HEK293T (cell line): ENCODE data around the gene KCNE4.

Experiments used
- CTCF ChIA-PET: fragments of 350-600 bp; formaldehyde crosslinking; extraction: SDS; loops from one replicate; lab custom pipeline; 2021; ENCODE audit warnings: antibody characterized with exemption, inconsistent platforms; lab: Yijun Ruan, JAX
- POLR2A ChIA-PET: fragments of 350-600 bp; formaldehyde crosslinking; extraction: SDS; loops from one replicate; lab custom pipeline; 2020; ENCODE audit warnings: antibody characterized with exemption, inconsistent platforms; lab: Yijun Ruan, JAX
- DNase-seq: peaks from one replicate; pipeline ENCODE4 v3.0.0; 2012; ENCODE audit warnings: mixed read lengths; ENCODE audit errors: extremely low spot score
- ARNT ChIP-seq: fragments of 450-650 bp; IDR thresholded peaks from 2 replicates; pipeline ENCODE4 v1.6.1; 2017; ENCODE audit warnings: mild to moderate bottlenecking
- BHLHE40 ChIP-seq: fragments of 450-650 bp; IDR thresholded peaks from 2 replicates; pipeline ENCODE4 v1.6.1; 2016; ENCODE audit warnings: mild to moderate bottlenecking, moderate library complexity, borderline replicate concordance
- CTBP1 ChIP-seq: fragments of 450-650 bp; IDR thresholded peaks from 2 replicates; pipeline ENCODE4 v1.6.1; 2016; ENCODE audit warnings: borderline replicate concordance
- ELF4 ChIP-seq: fragments of 450-650 bp; IDR thresholded peaks from 2 replicates; pipeline ENCODE4 v1.6.1; 2017; ENCODE audit warnings: antibody characterized with exemption
- FOXA1 ChIP-seq: fragments of 450-650 bp; IDR thresholded peaks from 2 replicates; pipeline ENCODE4 v1.6.1; 2016; ENCODE audit warnings: mild to moderate bottlenecking
- FOXK2 ChIP-seq: fragments of 450-650 bp; IDR thresholded peaks from 2 replicates; pipeline ENCODE4 v1.6.1; 2016; ENCODE audit warnings: mild to moderate bottlenecking
- FOXM1 ChIP-seq: fragments of 450-650 bp; IDR thresholded peaks from 2 replicates; pipeline ENCODE4 v1.6.1; 2017; ENCODE audit warnings: mild to moderate bottlenecking, borderline replicate concordance
- HDGF ChIP-seq: fragments of 450-650 bp; IDR thresholded peaks from 2 replicates; pipeline ENCODE4 v1.6.1; 2017; ENCODE audit warnings: antibody characterized with exemption, borderline replicate concordance
- L3MBTL2 ChIP-seq: fragments of 450-650 bp; conservative IDR thresholded peaks from 2 replicates; pipeline ENCODE4 v1.6.1; 2016; ENCODE audit warnings: mild to moderate bottlenecking
- LEF1 ChIP-seq: fragments of 450-650 bp; IDR thresholded peaks from 2 replicates; pipeline ENCODE4 v1.6.1; 2017; ENCODE audit warnings: mild to moderate bottlenecking, borderline replicate concordance
- NFRKB ChIP-seq: fragments of 450-650 bp; IDR thresholded peaks from 2 replicates; pipeline ENCODE4 v1.6.1; 2016; ENCODE audit warnings: mild to moderate bottlenecking, moderate library complexity
- SP1 ChIP-seq: fragments of 450-650 bp; IDR thresholded peaks from 2 replicates; pipeline ENCODE4 v1.6.1; 2017
- SUZ12 ChIP-seq: fragments of 450-650 bp; IDR thresholded peaks from 2 replicates; pipeline ENCODE4 v1.6.1; 2016; ENCODE audit warnings: mild to moderate bottlenecking
- TARDBP ChIP-seq: fragments of 450-650 bp; IDR thresholded peaks from 2 replicates; pipeline ENCODE4 v1.6.1; 2016
- ZNF384 ChIP-seq: fragments of 450-650 bp; IDR thresholded peaks from 2 replicates; pipeline ENCODE4 v1.6.1; 2016
- TF ChIP-seq, protein P1 (sequence below): fragments of 450-650 bp; IDR thresholded peaks from 2 replicates; pipeline ENCODE4 v1.6.1; 2016

KCNE4 gene

DNA sequence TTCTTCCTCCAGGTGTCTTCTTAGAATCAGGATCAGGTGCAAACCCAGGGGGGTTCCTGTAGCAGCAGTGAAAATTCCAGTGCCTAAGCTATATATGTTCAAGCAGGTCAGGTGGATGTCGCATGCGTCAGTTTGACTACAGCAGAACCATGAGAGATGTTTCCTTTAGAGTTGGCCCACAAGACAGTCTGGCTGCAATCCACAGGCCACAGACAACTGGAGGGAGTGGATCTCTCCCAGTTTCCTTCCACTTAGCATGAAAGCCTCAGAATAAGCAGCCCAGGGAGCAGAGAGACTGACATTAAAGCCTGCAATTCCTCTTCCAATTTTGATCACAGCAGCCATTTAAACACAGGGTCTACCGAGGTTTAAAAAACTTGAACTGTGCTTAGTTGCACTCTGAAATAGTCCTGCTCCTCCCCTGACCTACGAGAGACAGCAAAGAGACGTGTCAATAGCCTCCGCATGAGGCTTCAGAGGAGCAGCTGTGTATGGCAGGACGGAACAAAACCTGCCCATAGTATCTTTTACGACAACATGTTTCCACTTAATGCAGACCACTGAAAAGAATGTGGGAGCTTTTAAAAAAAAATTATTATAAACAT lies 988 bp upstream of the KCNE4 start:
- TF ChIP-seq HDGF (no peak), ARNT (no peak), FOXA1 (no peak), TARDBP (no peak), ELF4 (no peak), SUZ12 (no peak), L3MBTL2 (no peak), BHLHE40 (no peak), FOXM1 (no peak), SP1 (no peak), CTBP1 (no peak), LEF1 (no peak), ZNF384 (no peak), FOXK2 (no peak), NFRKB (no peak)
- TF ChIP-seq, protein P1, sequence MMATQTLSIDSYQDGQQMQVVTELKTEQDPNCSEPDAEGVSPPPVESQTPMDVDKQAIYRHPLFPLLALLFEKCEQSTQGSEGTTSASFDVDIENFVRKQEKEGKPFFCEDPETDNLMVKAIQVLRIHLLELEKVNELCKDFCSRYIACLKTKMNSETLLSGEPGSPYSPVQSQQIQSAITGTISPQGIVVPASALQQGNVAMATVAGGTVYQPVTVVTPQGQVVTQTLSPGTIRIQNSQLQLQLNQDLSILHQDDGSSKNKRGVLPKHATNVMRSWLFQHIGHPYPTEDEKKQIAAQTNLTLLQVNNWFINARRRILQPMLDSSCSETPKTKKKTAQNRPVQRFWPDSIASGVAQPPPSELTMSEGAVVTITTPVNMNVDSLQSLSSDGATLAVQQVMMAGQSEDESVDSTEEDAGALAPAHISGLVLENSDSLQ = no peak
- DNase-seq = no peak
- POLR2A ChIA-PET = no interaction called here
- CTCF ChIA-PET = no interaction called here

DNA sequence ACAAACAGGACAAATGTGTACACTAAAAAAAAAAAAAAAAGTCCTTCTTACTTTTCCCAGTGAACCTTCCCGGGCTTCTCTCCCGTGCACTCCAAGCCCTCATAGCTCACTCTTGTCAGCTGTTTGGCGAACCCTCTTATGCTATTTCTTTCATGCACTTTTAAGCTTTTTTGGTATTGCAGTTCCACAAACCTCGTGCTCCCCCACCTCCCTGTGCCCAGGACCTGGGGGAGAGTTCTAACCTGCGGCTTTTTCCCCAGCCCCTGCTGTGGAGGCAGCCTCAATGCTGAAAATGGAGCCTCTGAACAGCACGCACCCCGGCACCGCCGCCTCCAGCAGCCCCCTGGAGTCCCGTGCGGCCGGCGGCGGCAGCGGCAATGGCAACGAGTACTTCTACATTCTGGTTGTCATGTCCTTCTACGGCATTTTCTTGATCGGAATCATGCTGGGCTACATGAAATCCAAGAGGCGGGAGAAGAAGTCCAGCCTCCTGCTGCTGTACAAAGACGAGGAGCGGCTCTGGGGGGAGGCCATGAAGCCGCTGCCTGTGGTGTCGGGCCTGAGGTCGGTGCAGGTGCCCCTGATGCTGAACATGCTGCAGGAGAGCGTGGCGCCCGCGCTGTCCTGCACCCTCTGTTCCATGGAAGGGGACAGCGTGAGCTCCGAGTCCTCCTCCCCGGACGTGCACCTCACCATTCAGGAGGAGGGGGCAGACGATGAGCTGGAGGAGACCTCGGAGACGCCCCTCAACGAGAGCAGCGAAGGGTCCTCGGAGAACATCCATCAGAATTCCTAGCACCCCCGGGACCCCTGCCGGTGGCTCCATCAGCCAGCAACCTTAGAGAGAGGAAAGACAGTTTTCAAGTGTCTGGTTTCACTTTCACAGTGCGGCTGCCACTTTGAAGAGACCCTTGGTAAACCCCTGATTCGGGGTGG lies 826 bp downstream of the KCNE4 start:
- CTCF ChIA-PET = no interaction called here
- no peak for TF ChIP-seq ELF4
- TF ChIP-seq LEF1 = no peak
- TF ChIP-seq SUZ12 = no peak
- no peak for TF ChIP-seq FOXK2
- TF ChIP-seq ZNF384 = no peak
- DNase-seq = no peak
- POLR2A ChIA-PET = no interaction called here

DNA sequence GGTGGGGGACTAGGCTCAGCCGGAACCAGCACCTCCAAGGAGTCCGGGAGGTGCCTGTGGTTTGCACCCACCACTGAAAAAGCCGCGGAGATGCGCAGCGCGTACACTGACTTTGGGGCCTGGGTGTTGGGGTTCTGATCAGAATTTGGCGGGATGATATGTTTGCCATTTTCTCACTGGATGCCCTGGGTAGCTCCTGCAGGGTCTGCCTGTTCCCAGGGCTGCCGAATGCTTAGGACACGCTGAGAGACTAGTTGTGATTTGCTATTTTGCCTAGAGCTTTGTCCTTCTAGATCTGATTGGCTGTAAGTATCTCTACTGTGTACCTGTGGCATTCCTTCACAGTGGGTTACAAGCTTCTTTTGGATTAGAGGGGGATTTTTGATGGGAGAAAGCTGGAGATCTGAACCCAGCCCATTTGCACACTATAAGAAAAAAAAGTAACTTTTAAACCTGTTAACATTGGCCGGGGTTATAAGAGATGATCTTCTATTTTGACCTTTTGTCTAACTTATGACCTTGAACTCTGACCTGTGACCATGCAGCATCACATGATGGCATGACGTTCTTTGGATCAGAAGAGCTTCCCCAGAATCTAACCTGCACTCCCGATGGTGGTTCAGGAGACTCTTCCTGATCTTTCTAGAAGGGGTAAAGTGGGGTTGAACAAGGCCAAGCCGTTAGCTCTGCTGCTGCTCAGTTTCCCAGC lies 1.6 kb downstream of the KCNE4 start:
- CTCF ChIA-PET = no interaction called here
- POLR2A ChIA-PET = no interaction called here

DNA sequence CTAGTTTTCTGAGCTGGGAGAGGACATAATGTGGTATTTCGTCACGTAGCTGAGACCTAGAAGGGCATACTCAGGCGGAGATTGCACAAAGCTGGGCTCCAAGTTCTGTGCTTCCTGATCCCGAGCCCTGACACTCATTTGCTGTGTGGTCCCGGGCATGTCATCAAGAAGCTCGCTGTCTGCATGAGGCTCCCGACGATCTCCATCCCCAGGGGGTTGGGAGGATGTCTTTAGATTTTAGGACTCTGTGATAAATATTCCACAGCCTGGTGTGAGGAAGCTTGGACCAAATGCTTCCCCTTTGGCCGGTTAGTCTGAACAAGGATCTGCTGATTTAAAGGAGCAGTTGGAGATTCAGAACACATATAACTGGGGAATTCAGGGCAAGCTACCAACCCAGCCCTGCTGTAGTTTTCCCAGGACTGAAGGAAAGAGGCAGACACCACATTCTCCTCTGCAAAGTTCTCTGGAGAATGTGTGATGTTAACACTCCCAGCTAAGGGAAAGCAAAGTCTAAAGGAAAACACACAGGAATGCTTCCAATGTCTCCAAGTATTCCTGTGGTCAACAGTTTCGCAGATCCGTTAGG lies 2.3 kb downstream of the KCNE4 start:
- ChIA-PET POLR2A (no interaction called here), CTCF (no interaction called here)
- TF ChIP-seq CTBP1 (no peak), HDGF (no peak)
- DNase-seq = no peak

More for the DNA sequence above, 1.6 kb downstream of the KCNE4 start:
- TF ChIP-seq SUZ12 (no peak), FOXA1 (no peak), LEF1 (no peak), TARDBP (no peak), NFRKB (no peak), FOXM1 (no peak), CTBP1 (no peak), FOXK2 (no peak), BHLHE40 (no peak), ARNT (no peak), ELF4 (no peak), ZNF384 (no peak), L3MBTL2 (no peak)
- TF ChIP-seq, protein P1 = no peak
- no peak for DNase-seq

DNA sequence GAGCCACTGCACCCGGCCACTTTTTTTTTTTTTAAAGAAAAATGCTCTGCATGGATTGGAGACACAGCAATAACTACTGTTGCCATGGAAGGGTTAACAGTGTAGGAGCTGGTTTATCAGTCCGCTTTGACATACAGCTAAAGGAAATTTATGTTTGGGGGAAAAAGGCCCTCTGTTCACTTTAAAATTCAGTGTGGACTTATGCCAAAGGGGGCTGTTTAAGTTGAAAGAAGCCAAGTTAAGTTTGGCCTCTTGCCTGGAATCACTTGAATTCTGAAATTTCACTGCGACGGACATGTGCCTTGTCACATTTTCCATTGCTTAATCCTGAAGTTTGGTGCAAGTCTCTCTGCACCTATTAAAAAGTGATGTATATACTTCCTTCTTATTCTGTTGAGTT lies 3.1 kb downstream of the KCNE4 start:
- ChIA-PET POLR2A (no interaction called here), CTCF (no interaction called here)
- TF ChIP-seq FOXM1 (no peak), FOXA1 (no peak), HDGF (no peak)
- DNase-seq = no peak

DNA sequence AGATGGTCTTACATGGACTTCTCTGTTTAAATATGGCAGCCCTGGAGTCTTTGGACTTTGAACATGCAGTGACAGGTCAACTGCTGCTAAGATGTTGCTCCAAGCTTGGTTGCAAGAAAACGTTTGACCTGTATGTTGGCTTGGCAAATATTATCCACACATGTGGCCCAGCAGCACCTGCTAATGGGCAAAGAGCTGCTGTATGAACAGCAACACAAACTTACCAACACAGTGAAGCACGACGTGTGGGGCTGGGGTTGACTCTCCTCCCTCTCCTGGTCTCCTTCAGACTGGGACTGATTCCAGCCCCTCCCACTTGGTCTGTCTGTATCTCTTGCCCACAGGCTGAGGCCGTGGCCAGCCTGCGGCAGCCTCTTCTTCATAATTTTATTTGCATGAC lies 3.8 kb downstream of the KCNE4 start:
- CTCF ChIA-PET = no interaction called here

More for the DNA sequence above, 3.8 kb downstream of the KCNE4 start:
- TF ChIP-seq ARNT (no peak), CTBP1 (no peak), LEF1 (no peak), ELF4 (no peak), FOXM1 (no peak), L3MBTL2 (no peak), TARDBP (no peak), SP1 (no peak)
- TF ChIP-seq, protein P1 = no peak
- POLR2A ChIA-PET = no interaction called here
- no peak for DNase-seq
